ENCODE measurements around the gene OR13C8.

OR13C8 gene

GRCh38 chr9:104618104-104618503 lies 49.1 kb downstream of the OR13C8 start, which contains the start of gene OR13C9:
Gene OR13C9, minus strand, starts transcription at chr9:104618204. Its CDS starts 0 bp downstream, at chr9:104618204.
- no peak for DNase-seq
